GM23338 (cell line): ENCODE measurements around the gene SHISA7. TPM values are rescaled to one million over a fixed set of nuclear protein-coding genes. Genes with fewer than 3 reads are reported as not detected.

ENCODE experiments used
- ATAC-seq: fragments of 200-7000 bp; cut with Tn5 transposase; 3 replicates; pipeline ENCODE4 v1.9.1; 2020
- DNase-seq: peaks from one replicate; pipeline ENCODE4 v3.0.0-alpha.2; 2015; ENCODE audit warnings: low spot score
- H2AFZ ChIP-seq: fragments of 200-600 bp; sonication (generic); 2 replicates; pipeline ENCODE4 v1.8.0; 2016; ENCODE audit warnings: antibody characterized with exemption, mild to moderate bottlenecking, moderate library complexity
- H3F3A ChIP-seq: fragments of 200-600 bp; sonication (generic); replicated peaks from 2 replicates; pipeline ENCODE4 v1.8.0; 2017; ENCODE audit warnings: antibody characterized with exemption, mixed run types, low read depth
- H3K27ac ChIP-seq: fragments of 200-600 bp; sonication (generic); 2 replicates; pipeline ENCODE4 v1.6.1; 2016; ENCODE audit warnings: low read depth
- H3K27me3 ChIP-seq: fragments of 200-600 bp; sonication (generic); 2 replicates; pipeline ENCODE4 v1.8.0; 2016; ENCODE audit warnings: mild to moderate bottlenecking, mixed run types, moderate library complexity; ENCODE audit not compliant: insufficient read depth
- H3K36me3 ChIP-seq: fragments of 200-600 bp; sonication (generic); 2 replicates; pipeline ENCODE4 v1.8.0; 2016; ENCODE audit warnings: mild to moderate bottlenecking; ENCODE audit not compliant: insufficient read depth
- H3K4me1 ChIP-seq: fragments of 200-600 bp; sonication (generic); 2 replicates; pipeline ENCODE4 v1.8.0; 2016; ENCODE audit warnings: mild to moderate bottlenecking, moderate library complexity; ENCODE audit not compliant: insufficient read depth
- H3K4me2 ChIP-seq: fragments of 200-600 bp; sonication (generic); 2 replicates; pipeline ENCODE4 v1.7.1; 2017; ENCODE audit warnings: mixed run types
- H3K4me3 ChIP-seq: fragments of 200-600 bp; sonication (generic); 2 replicates; pipeline ENCODE4 v1.6.1; 2016; ENCODE audit warnings: mixed run types
- H3K79me2 ChIP-seq: fragments of 200-600 bp; sonication (generic); replicated peaks from 2 replicates; pipeline ENCODE4 v1.8.0; 2017; ENCODE audit warnings: mild to moderate bottlenecking; ENCODE audit not compliant: insufficient read depth
- H3K9me2 ChIP-seq: fragments of 200-600 bp; sonication (generic); 2 replicates; pipeline ENCODE4 v1.8.0; 2017; ENCODE audit not compliant: insufficient read depth
- H4K20me1 ChIP-seq: fragments of 200-600 bp; sonication (generic); replicated peaks from 2 replicates; pipeline ENCODE4 v1.8.0; 2017; ENCODE audit warnings: mild to moderate bottlenecking; ENCODE audit not compliant: insufficient read depth
- H3K27ac Mint-ChIP-seq: 2 replicates; pipeline ENCODE4 v1.8.0; 2020; ENCODE audit warnings: inconsistent platforms, mild to moderate bottlenecking, moderate library complexity, mixed read lengths
- H3K27me3 Mint-ChIP-seq: 3 replicates; pipeline ENCODE4 v1.8.0; 2022; ENCODE audit warnings: low read depth, mild to moderate bottlenecking, moderate library complexity, mixed read lengths, inconsistent platforms; ENCODE audit not compliant: insufficient read depth, poor library complexity
- H3K36me3 Mint-ChIP-seq: 3 replicates; pipeline ENCODE4 v1.8.0; 2021; ENCODE audit warnings: low read depth, mild to moderate bottlenecking, inconsistent platforms, moderate library complexity, mixed read lengths
- H3K4me1 Mint-ChIP-seq: 3 replicates; pipeline ENCODE4 v1.8.0; 2020; ENCODE audit warnings: mild to moderate bottlenecking, inconsistent platforms, mixed read lengths
- H3K4me3 Mint-ChIP-seq: 3 replicates; pipeline ENCODE4 v1.8.0; 2021; ENCODE audit warnings: moderate library complexity, mild to moderate bottlenecking, inconsistent platforms, mixed read lengths
- H3K9me3 Mint-ChIP-seq: 3 replicates; pipeline ENCODE4 v1.8.0; 2020; ENCODE audit warnings: moderate library complexity, mild to moderate bottlenecking, inconsistent platforms, mixed read lengths
- CREB1 ChIP-seq: fragments of 250-450 bp; sonication (Bioruptor Pico); IDR thresholded peaks from 2 replicates; pipeline ENCODE4 v1.5.0; 2020; ENCODE audit warnings: low read depth, mild to moderate bottlenecking, moderate library complexity
- EZH2phosphoT487 ChIP-seq: fragments of 200-600 bp; sonication (generic); IDR thresholded peaks from one replicate; pipeline ENCODE4 v1.8.1; 2018; ENCODE audit warnings: antibody characterized with exemption; ENCODE audit not compliant: unreplicated experiment
- JUNB ChIP-seq: IDR thresholded peaks from one replicate; pipeline ENCODE4 v1.6.1; 2016; ENCODE audit warnings: antibody characterized with exemption; ENCODE audit not compliant: unreplicated experiment
- POLR2AphosphoS5 ChIP-seq: IDR thresholded peaks from 2 replicates; pipeline ENCODE4 v1.6.1; 2016; ENCODE audit warnings: antibody characterized with exemption, low read depth
- ZNF331 ChIP-seq: fragments of 250-450 bp; sonication (Bioruptor Pico); IDR thresholded peaks from 2 replicates; pipeline ENCODE4 v1.5.0; 2020; ENCODE audit warnings: low read depth, mild to moderate bottlenecking, moderate library complexity
- ZNF462 ChIP-seq: fragments of 250-450 bp; sonication (Bioruptor Pico); IDR thresholded peaks from 2 replicates; pipeline ENCODE4 v1.5.0; 2020; ENCODE audit warnings: mild to moderate bottlenecking, moderate library complexity
- polyA plus RNA-seq: library from polyadenylated mRNA; unstranded; fragments of >200 nt; fragmentation: Nextera tagmentation; extraction: Ambion mirVana; gene quantifications from 2 replicates; pipeline ENCODE4 v1.2.1, GENCODE V29; 2016
- total RNA-seq: library from RNA; depleted of rRNA; stranded (reverse); fragments of >200 nt; shearing (Covaris generic); gene quantifications from 2 replicates; pipeline ENCODE4 v1.2.3, GENCODE V29; 2014

The SHISA7 gene
- total and polyA plus RNA-seq, 2 experiments from 2014 or later = 0.32 to 1.4 TPM

DNA sequence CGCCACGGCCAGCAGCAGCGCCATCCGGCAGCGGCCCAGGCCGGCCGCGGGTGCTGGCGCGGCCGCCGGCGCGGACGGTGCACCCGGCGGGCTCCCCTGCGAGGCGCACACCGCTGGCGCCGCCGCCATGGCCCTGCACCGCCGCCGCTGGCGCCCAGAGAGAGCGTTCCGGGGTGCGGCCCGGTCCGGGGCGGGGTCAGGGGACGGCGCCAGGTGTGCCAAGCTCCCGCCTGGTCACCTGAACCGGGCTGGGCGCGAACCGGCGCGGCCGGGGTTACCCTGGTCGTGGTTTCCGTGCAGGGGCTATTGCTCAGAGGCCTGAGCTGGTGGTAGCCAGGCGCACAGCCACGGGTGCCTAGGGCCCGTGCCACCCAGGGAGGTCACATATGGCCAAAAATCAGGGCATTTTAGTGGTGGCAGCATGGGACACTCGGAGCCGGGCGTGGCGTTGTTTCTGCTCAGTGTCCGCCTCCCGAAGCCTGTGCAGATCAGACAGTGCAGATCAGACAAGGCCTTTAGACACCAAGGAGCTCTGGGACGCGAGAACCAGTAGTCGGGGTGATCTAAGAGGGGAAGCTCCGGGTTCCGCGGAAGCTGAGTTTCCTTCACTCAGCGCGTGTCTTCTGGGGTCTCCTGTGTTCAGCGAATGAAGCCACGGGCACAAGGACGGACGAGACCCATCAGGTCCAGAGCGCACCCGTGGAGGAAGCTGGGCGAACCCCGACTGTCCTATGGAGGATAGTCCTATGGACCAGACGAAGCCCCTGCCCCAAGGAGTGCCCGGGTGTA, 58.8 kb downstream of the SHISA7 start, which contains the start of gene TMEM238:
Gene TMEM238, minus strand, starts transcription at position 162 of the 789 bp plus-strand sequence. Its CDS starts 33 bp downstream, at position 129.
- H3K27ac Mint-ChIP-seq = peak within 1 kb of the TSS; percentile 98
- H3K4me1 Mint-ChIP-seq = peaks cover 40% of the 10 kb centered on the region
- Histone ChIP-seq H3F3A (peaks cover 43% of the 10 kb centered on the region), H3K79me2 (peaks cover 33% of the 10 kb centered on the region), H3K9me2 (no peaks in the 10 kb centered on the region), H3K4me3 (peak within 1 kb of the TSS; percentile 99), H3K4me1 (peaks cover 42% of the 10 kb centered on the region), H3K36me3 (peaks cover 10% of the 10 kb centered on the region; the same call in 1 of the 2 replicates), H3K4me2 (peak within 1 kb of the TSS; percentile 87), H3K27ac (peak within 1 kb of the TSS; percentile 1; the same call in 1 of the 2 replicates), H2AFZ (no peak within 1 kb of the TSS), H3K27me3 (peaks cover 13% of the 10 kb centered on the region), H4K20me1 (peaks cover 39% of the 10 kb centered on the region)
- peak; percentile 8 for ATAC-seq
- H3K36me3 Mint-ChIP-seq = peaks cover 41% of the 10 kb centered on the region
- DNase-seq = peak; percentile 40
- H3K9me3 Mint-ChIP-seq = peaks cover 5% of the 10 kb centered on the region; the same call in 2 of the 3 replicates
- TF ChIP-seq ZNF331 (no peak), JUNB (no peak), EZH2phosphoT487 (no peak), POLR2AphosphoS5 (peak; percentile 14; the same call in 1 of the 2 replicates)
- peaks cover 48% of the 10 kb centered on the region for H3K27me3 Mint-ChIP-seq
- peak within 1 kb of the TSS; percentile 99 for H3K4me3 Mint-ChIP-seq

DNA sequence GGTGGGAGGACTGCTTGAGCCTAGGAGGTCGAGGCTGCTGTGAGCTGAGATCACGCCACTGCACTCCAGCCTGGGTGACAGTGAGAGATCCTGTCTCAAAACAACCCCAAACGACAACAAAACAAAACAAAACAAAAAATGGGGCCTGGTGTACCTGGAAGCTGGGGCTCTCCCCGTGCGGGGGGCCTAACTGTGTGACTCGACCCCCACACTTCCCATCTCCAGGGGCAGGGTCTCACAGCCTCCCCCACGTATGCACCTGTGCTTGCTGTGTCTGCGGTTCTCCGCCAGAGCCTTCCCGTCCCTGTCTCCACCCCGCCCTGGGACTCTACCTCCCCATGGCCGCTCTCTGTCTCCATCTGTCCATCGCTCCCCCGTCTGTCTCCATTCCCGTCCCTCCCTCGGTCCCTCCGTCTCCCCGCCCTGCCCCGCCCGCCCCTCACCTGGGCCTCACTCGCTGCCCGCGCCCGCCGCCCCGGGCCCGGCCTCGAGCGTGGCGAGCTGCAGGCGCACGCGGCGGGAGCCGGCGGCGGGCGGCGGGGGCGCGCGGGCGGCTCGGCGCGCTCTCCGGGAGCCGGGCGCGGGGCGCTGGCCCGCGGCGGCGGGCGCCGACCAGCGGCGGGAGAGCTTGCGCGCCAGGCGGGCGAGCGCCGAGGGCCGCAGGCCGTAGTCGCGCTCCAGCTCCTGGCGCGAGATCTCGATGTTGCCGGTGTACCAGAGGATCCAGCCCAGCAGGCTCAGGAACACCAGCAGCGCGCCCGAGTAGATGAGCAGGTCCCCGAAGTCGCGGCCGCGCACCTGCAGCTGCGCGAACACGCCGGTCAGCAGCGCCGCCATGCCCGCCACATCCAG, 59.6 kb downstream of the SHISA7 start:
- Mint-ChIP-seq H3K4me1 (peaks cover 39% of the 10 kb centered on the region), H3K27ac (peak overlapping the region; percentile 78; the same call in 1 of the 2 replicates), H3K27me3 (peaks cover 46% of the 10 kb centered on the region), H3K4me3 (peak overlapping the region; percentile 83), H3K9me3 (peaks cover 5% of the 10 kb centered on the region; the same call in 2 of the 3 replicates), H3K36me3 (peaks cover 32% of the 10 kb centered on the region)
- no peak overlapping the region for H2AFZ ChIP-seq
- peaks cover 32% of the 10 kb centered on the region for H3K79me2 ChIP-seq
- no peaks in the 10 kb centered on the region for H3K9me2 ChIP-seq
- H3K4me2 ChIP-seq = peak overlapping the region; percentile 87
- H4K20me1 ChIP-seq = peaks cover 31% of the 10 kb centered on the region
- DNase-seq (peak; percentile 90), ATAC-seq (peak; percentile 7)
- peak overlapping the region; percentile 99 for H3K4me3 ChIP-seq
- no peak overlapping the region for H3K27ac ChIP-seq
- no peak for TF ChIP-seq ZNF462 (CRISPR knock-in tag)
- TF ChIP-seq POLR2AphosphoS5 = 0 out of 2 replicates have a peak, but pooled peaks have one; percentile 21
- no peak for TF ChIP-seq CREB1
- peaks cover 4% of the 10 kb centered on the region; the same call in 1 of the 2 replicates for H3K36me3 ChIP-seq
- H3K27me3 ChIP-seq = peaks cover 21% of the 10 kb centered on the region
- H3F3A ChIP-seq = peaks cover 35% of the 10 kb centered on the region
- H3K4me1 ChIP-seq = peaks cover 38% of the 10 kb centered on the region
